IMR-90 (cell line): ENCODE data around the gene LRRC26. TPM values are rescaled to one million over a fixed set of nuclear protein-coding genes. Genes with fewer than 3 reads are reported as not detected.

Experiments used
- ATAC-seq: fragments of 200-7000 bp; cut with Tn5 transposase; 2 replicates; pipeline ENCODE4 v1.9.1; 2020; ENCODE audit warnings: low read depth, mild to moderate bottlenecking, moderate library complexity
- BruUV-seq: library from RNA; stranded (reverse); fragments of 400-500 nt; replicated peaks from 2 replicates; lab custom pipeline; 2021; lab: Mats Ljungman, UMichigan
- CTCF ChIA-PET: fragments of 300-600 bp; formaldehyde crosslinking; extraction: SDS; loops from one replicate; lab custom pipeline; 2021; ENCODE audit warnings: antibody characterized with exemption; lab: Yijun Ruan, JAX
- POLR2A ChIA-PET: fragments of 300-600 bp; sonication (Branson Sonifier 250); formaldehyde crosslinking; loops from one replicate; lab custom pipeline; 2022; ENCODE audit warnings: antibody characterized with exemption; ENCODE audit not compliant: unreplicated experiment; lab: Charles Lee
- DNase-seq: peaks from one replicate; pipeline ENCODE4 v3.0.0; 2013
- H2AFZ ChIP-seq: replicated peaks from 2 replicates; pipeline ENCODE3; 2013; ENCODE audit warnings: low read length, mild to moderate bottlenecking; ENCODE audit not compliant: poor library complexity
- H2AK5ac ChIP-seq: 2 replicates; pipeline ENCODE4 v1.6.1; 2013; ENCODE audit warnings: low read depth, low read length, inconsistent platforms
- H2AK9ac ChIP-seq: replicated peaks from 2 replicates; pipeline ENCODE3; 2013; ENCODE audit warnings: mild to moderate bottlenecking, low read depth, low read length, moderate library complexity; ENCODE audit not compliant: poor library complexity
- H2BK120ac ChIP-seq: 2 replicates; pipeline ENCODE4 v1.6.1; 2013; ENCODE audit warnings: low read depth, low read length, inconsistent platforms
- H2BK15ac ChIP-seq: 3 replicates; pipeline ENCODE4 v1.6.1; 2013; ENCODE audit warnings: low read depth, low read length, inconsistent platforms
- H2BK20ac ChIP-seq: 2 replicates; pipeline ENCODE4 v1.6.1; 2013; ENCODE audit warnings: low read depth, mild to moderate bottlenecking, inconsistent platforms, low read length, moderate library complexity
- H2BK5ac ChIP-seq: 2 replicates; pipeline ENCODE4 v1.6.1; 2013; ENCODE audit warnings: mild to moderate bottlenecking, low read depth, low read length, inconsistent platforms; ENCODE audit not compliant: poor library complexity, severe bottlenecking
- H3K14ac ChIP-seq: replicated peaks from 2 replicates; pipeline ENCODE4 v1.6.1; 2013; ENCODE audit warnings: low read depth, low read length, inconsistent platforms
- H3K18ac ChIP-seq: 2 replicates; pipeline ENCODE4 v1.6.1; 2013; ENCODE audit warnings: low read depth, low read length, control low read depth
- H3K23ac ChIP-seq: 2 replicates; pipeline ENCODE4 v1.6.1; 2013; ENCODE audit warnings: low read depth, low read length, inconsistent platforms
- H3K27ac ChIP-seq: 2 replicates; pipeline ENCODE4 v1.5.1; 2013; ENCODE audit warnings: mild to moderate bottlenecking, control low read depth, low read length; ENCODE audit not compliant: insufficient read depth
- H3K27me3 ChIP-seq: 2 replicates; pipeline ENCODE4 v1.6.1; 2013; ENCODE audit warnings: low read length; ENCODE audit not compliant: control insufficient read depth, insufficient read depth
- H3K36me3 ChIP-seq: 2 replicates; pipeline ENCODE4 v1.6.1; 2013; ENCODE audit warnings: low read length, mixed read lengths; ENCODE audit not compliant: control insufficient read depth, insufficient read depth
- H3K4ac ChIP-seq: 2 replicates; pipeline ENCODE4 v1.6.1; 2013; ENCODE audit warnings: low read depth, low read length, inconsistent platforms
- H3K4me1 ChIP-seq: 2 replicates; pipeline ENCODE4 v1.6.1; 2013; ENCODE audit warnings: low read length, mixed read lengths; ENCODE audit not compliant: control insufficient read depth, insufficient read depth
- H3K4me2 ChIP-seq: 2 replicates; pipeline ENCODE4 v1.6.1; 2013; ENCODE audit warnings: low read depth, mild to moderate bottlenecking, control low read depth, low read length, moderate library complexity
- H3K4me3 ChIP-seq: 2 replicates; pipeline ENCODE4 v1.5.1; 2013; ENCODE audit warnings: low read depth, mild to moderate bottlenecking, control low read depth, low read length, moderate library complexity; ENCODE audit not compliant: insufficient read depth
- H3K56ac ChIP-seq: 2 replicates; pipeline ENCODE4 v1.6.1; 2013; ENCODE audit warnings: low read length, inconsistent platforms; ENCODE audit not compliant: insufficient read depth; ENCODE audit errors: extremely low read depth
- H3K79me1 ChIP-seq, 2 experiments: 2 replicates each; pipeline ENCODE4 v1.6.1; 2013; ENCODE audit warnings: low read length in 2 of 2, inconsistent platforms in 1 of 2, low read depth in 1 of 2
- H3K9ac ChIP-seq: 2 replicates; pipeline ENCODE4 v1.6.1; 2013; ENCODE audit warnings: low read depth, low read length, control low read depth
- H3K9me1 ChIP-seq: 2 replicates; pipeline ENCODE4 v1.6.1; 2013; ENCODE audit warnings: low read length, inconsistent platforms; ENCODE audit not compliant: insufficient read depth
- H3K9me3 ChIP-seq: 2 replicates; pipeline ENCODE4 v1.6.1; 2013; ENCODE audit warnings: low read length; ENCODE audit not compliant: control insufficient read depth, insufficient read depth
- H4K20me1 ChIP-seq: 2 replicates; pipeline ENCODE4 v1.6.1; 2013; ENCODE audit warnings: low read length, inconsistent platforms; ENCODE audit not compliant: insufficient read depth
- H4K5ac ChIP-seq: 2 replicates; pipeline ENCODE4 v1.6.1; 2013; ENCODE audit warnings: mild to moderate bottlenecking, low read depth, low read length, control low read depth
- H4K8ac ChIP-seq, 2 experiments: 2 replicates each; pipeline ENCODE4 v1.6.1; 2013; ENCODE audit warnings: low read depth in 2 of 2, low read length in 2 of 2, control low read depth in 1 of 2, inconsistent platforms in 1 of 2
- H4K91ac ChIP-seq: 2 replicates; pipeline ENCODE4 v1.6.1; 2013; ENCODE audit warnings: low read depth, low read length, inconsistent platforms; ENCODE audit not compliant: insufficient read depth
- WGBS, 2 experiments: methylation state at CpG; one replicate each; pipeline versions ENCODE4 v1.1.5 to v1.1.7; 2013; ENCODE audit warnings: missing lambda C conversion rate in 2 of 2; ENCODE audit not compliant: insufficient read length in 1 of 2; ENCODE audit errors: extremely low coverage in 2 of 2; 5-methylcytosine and 5-hydroxymethylcytosine counted together
- dilution Hi-C: fragments of 300-500 bp; cut with HindIII; formaldehyde crosslinking; loops from one replicate; pipeline ENCODE4 v1.14.3; 2018; ENCODE audit warnings: low sequenced_read_pairs; ENCODE audit not compliant: unreplicated experiment
- in situ Hi-C: fragments of 300-500 bp; cut with MboI; formaldehyde crosslinking; loops from 3 replicates; pipeline ENCODE4 v1.14.3; 2019; ENCODE audit warnings: low sequenced_read_pairs, inconsistent platforms, mixed read lengths
- intact Hi-C: fragments of 100-400 bp; cut with micrococcal nuclease; formaldehyde crosslinking; loops from 2 replicates; pipeline ENCODE4 v1.10.0; 2022
- polyA plus RNA-seq, 3 experiments: library from polyadenylated mRNA; depleted of rRNA; stranded (reverse); fragments of >200 nt; gene quantifications; 2 replicates each; pipeline ENCODE4 v1.2.3, GENCODE V29; 2012; ENCODE audit warnings: low replicate concordance in 1 of 3
- total RNA-seq: library from RNA; depleted of rRNA; stranded (reverse); fragments of >200 nt; gene quantifications from 2 replicates; pipeline ENCODE4 v1.2.3, GENCODE V29; 2012
- TF ChIP-seq, protein P1 (sequence below): fragments of 150-350 bp; IDR thresholded peaks from 2 replicates; pipeline ENCODE4 v1.6.1; 2016; ENCODE audit warnings: low read depth, mild to moderate bottlenecking, low read length, moderate library complexity, borderline replicate concordance

Gene LRRC26
- total and polyA plus RNA-seq, 2 of the 4 experiments (the other 2 are of a cell fraction), result not detected

DNA sequence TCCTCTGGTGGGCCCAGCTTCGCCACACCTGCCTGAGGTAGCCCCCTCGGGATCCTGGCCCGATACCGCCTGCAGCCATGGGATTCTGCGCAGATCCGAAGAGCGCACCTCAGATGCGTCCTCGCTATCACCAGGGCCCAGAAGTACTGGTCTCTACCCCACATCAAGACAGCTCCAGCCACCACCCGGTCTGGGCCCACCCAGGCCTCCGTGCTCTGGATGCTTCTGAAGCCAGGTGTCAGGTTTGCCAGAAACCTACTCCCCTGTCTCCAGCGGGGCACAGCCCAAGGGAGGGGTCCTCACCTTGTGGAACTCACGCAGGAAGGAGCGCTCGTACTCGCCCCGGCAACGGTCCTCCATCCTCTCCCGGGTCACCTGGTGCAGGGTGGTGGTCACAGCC, 16.1 kb upstream of the LRRC26 start:
- H3K27me3 ChIP-seq, result no peaks in the 10 kb centered on the region
- no peak overlapping the region for H3K4me2 ChIP-seq
- H4K91ac ChIP-seq, result no peak overlapping the region
- no peak overlapping the region for H2AK5ac ChIP-seq
- no peak overlapping the region for H2BK20ac ChIP-seq
- H3K27ac ChIP-seq, result no peak overlapping the region
- H4K5ac ChIP-seq, result no peak overlapping the region
- no peak overlapping the region for H3K18ac ChIP-seq
- H3K9me3 ChIP-seq, result no peaks in the 10 kb centered on the region
- ATAC-seq, result no peak
- H3K36me3 ChIP-seq, result peaks cover 59% of the 10 kb centered on the region
- H2BK15ac ChIP-seq, result no peak overlapping the region
- CTCF ChIA-PET, result no interaction called here
- H3K4me1 ChIP-seq, result peaks cover 16% of the 10 kb centered on the region
- DNase-seq, result no peak
- POLR2A ChIA-PET, result no interaction called here
- dilution Hi-C loops (no loop called here), in situ Hi-C loops (no loop called here), intact Hi-C loops (no loop called here)
- no peak overlapping the region for H3K9ac ChIP-seq
- H3K4me3 ChIP-seq, result no peak overlapping the region
- H3K9me1 ChIP-seq, result no peaks in the 10 kb centered on the region
- no peak overlapping the region for H2AFZ ChIP-seq
- H3K56ac ChIP-seq, result no peak overlapping the region
- no TSS peak for BruUV-seq
- H3K14ac ChIP-seq, result no peak overlapping the region
- TF ChIP-seq, protein P1, sequence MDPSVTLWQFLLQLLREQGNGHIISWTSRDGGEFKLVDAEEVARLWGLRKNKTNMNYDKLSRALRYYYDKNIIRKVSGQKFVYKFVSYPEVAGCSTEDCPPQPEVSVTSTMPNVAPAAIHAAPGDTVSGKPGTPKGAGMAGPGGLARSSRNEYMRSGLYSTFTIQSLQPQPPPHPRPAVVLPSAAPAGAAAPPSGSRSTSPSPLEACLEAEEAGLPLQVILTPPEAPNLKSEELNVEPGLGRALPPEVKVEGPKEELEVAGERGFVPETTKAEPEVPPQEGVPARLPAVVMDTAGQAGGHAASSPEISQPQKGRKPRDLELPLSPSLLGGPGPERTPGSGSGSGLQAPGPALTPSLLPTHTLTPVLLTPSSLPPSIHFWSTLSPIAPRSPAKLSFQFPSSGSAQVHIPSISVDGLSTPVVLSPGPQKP, result no peak
- H3K79me1 ChIP-seq, result peaks cover 5 to 47% of the 10 kb centered on the region in 2 experiments
- no peak overlapping the region for H2BK5ac ChIP-seq
- WGBS, 2 experiments, result 100% methylated on average over 10 of the region's 19 CpGs; no CpG with 5 or more reads in 1 of the 2 experiments
- peaks cover 17% of the 10 kb centered on the region; the same call in 1 of the 2 replicates for H4K20me1 ChIP-seq
- no peak overlapping the region for H4K8ac ChIP-seq
- H2AK9ac ChIP-seq, result no peak overlapping the region
- H2BK120ac ChIP-seq, result no peak overlapping the region
- no peak overlapping the region for H3K23ac ChIP-seq
- no peak overlapping the region for H3K4ac ChIP-seq
